Natural killer cell treated with Interleukin-12 subunit alpha and Interleukin-12 subunit beta and Interleukin-15 and Interleukin-18, amount 100 ng/mL, for 72 hours (primary cell): Measurements from ENCODE around the gene NEDD4L. TPM values are rescaled to one million over a fixed set of nuclear protein-coding genes. Genes with fewer than 3 reads are reported as not detected.
A peak's percentile ranks its signal among the peaks of the same experiment; 100 is the strongest.
"Not testable (repeated sequence)": the region's sequence is repeated elsewhere in the genome, so short reads cannot be mapped to it uniquely, and the experiment has no call there.

Experiments
- ATAC-seq, 2 donors: fragments of 150-1000 bp; cut with Tn5 transposase in 1 of 2; sonication (Bioruptor Pico), chemical (Tn5 transposase) in 1 of 2; 2 replicates each; pipeline ENCODE4 v1.10.0; 2021
- DNase-seq: peaks from one replicate; pipeline ENCODE4 v3.0.0; 2022; ENCODE audit warnings: low spot score
- H3K27ac Mint-ChIP-seq, 2 donors: 1 replicate in 1 of 2; 2 replicates in 1 of 2; pipeline ENCODE4 v1.8.0; 2022; ENCODE audit warnings: mixed read lengths in 2 of 2, mild to moderate bottlenecking in 1 of 2, moderate library complexity in 1 of 2
- H3K27me3 Mint-ChIP-seq, 2 donors: 1 replicate in 1 of 2; 2 replicates in 1 of 2; pipeline ENCODE4 v1.8.0; 2022; ENCODE audit warnings: mixed read lengths in 2 of 2
- H3K36me3 Mint-ChIP-seq: one replicate; pipeline ENCODE4 v1.8.0; 2022; ENCODE audit warnings: mixed read lengths
- H3K4me1 Mint-ChIP-seq, 2 donors: 1 replicate in 1 of 2; 2 replicates in 1 of 2; pipeline ENCODE4 v1.8.0; 2022; ENCODE audit warnings: low read depth in 2 of 2, mixed read lengths in 2 of 2, mild to moderate bottlenecking in 1 of 2
- H3K4me3 Mint-ChIP-seq: one replicate; pipeline ENCODE4 v1.8.0; 2022; ENCODE audit warnings: mixed read lengths
- H3K9me3 Mint-ChIP-seq: 2 replicates; pipeline ENCODE4 v1.8.0; 2022; ENCODE audit warnings: mixed read lengths
- total RNA-seq, 2 donors: library from RNA; stranded (reverse); gene quantifications; one replicate each; pipeline ENCODE4 v1.2.3, GENCODE V29; 2022

Gene NEDD4L
- total RNA-seq, 2 donors from 2014 or later = 8.6 to 16.5 TPM

DNA sequence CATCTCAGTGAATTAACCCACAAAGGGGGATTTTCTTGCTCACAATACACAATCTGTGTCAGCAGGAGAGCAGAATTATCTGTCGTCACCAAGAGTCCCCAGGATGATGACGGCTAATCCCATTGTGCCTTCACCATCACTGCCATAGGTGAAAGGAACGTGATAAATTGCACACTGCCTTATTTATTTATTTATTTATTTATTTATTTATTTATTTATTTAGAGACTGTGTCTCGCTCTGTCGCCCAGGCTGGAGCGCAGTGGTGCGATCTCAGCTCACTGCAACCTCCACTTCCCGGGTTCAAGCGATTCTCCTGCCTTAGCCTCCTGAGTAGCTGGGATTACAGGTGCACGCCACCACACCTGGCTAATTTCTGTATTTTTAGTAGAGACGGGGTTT is 238.8 kb downstream of the NEDD4L start:
- not testable (repeated sequence) for ATAC-seq, H3K9me3 Mint-ChIP-seq, H3K36me3 Mint-ChIP-seq, H3K27ac Mint-ChIP-seq, H3K4me1 Mint-ChIP-seq, H3K4me3 Mint-ChIP-seq, H3K27me3 Mint-ChIP-seq, DNase-seq

DNA sequence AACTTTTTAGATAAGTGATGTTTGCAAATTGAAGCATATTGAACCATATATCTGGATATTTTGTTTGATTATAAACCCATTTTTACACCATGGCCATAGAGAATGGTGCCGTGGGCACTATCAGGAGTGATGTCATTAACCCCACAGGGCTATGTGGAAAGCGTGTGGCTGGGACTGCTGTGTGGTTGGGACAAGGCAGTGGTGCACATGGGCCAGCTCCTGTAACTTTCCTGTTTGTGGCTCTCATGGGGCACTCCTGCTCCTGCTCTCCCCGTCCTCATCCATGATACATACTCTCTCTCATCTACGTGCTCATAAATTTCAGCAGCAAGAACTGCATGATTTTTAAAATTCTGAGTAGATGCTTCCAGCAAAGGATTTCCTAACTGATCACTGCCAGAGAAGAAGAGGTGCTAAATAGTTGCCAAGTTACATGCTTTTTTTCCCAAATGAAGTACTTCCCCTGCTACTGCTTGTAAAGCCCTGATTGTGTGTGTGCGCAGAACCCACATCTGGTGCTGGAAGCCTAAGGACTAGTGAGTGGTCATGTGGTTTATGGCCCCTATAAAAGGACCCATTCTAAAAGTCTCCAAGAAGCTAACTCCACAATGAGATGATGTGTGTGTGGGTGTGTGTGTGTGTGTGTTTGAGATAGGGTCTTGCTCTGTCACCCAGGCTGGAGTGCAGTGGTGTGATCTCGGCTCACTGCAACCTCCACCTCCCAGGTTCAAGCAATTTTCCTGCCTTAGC is 240.8 kb downstream of the NEDD4L start:
- Mint-ChIP-seq H3K4me3 (no peak overlapping the region), H3K27ac (no peak overlapping the region), H3K4me1 (no peaks in the 10 kb centered on the region), H3K36me3 (no peaks in the 10 kb centered on the region), H3K9me3 (no peaks in the 10 kb centered on the region), H3K27me3 (peaks cover 3 to 4% of the 10 kb centered on the region in 2 donors)
- DNase-seq (no peak), ATAC-seq (no peak)

DNA sequence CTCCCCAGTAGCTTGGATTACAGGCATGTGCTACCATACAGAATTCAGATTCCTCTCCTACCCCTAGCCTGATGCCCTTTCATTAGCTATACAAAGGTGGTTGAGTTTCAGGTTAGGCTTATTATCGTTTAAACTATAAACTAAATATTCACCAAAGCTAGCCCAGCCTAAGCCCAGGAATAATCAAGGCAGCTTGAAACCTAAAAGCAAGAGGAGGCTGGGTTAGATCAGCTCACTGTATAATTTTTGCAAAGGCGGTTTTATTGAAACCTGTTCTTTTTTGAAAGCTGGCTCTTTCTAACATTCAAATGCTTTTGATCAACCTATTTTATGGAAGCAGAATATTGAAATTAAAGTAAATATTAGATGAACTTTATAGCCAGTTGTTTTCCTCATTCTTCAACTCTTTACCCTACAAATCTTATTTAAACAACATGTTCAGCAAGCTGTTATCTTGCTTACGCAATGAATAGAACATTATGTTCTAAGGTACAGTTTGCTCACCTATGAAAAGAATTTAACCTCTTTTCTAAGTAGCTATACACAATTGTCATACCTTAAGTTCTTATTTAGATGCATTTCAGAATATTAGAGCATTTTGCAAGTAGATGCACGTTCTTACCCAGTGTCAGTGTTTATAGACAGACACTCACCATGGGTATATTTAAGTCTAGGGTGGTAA is 241.6 kb downstream of the NEDD4L start:
- Mint-ChIP-seq H3K4me3 (no peak overlapping the region), H3K36me3 (no peaks in the 10 kb centered on the region), H3K27ac (no peak overlapping the region), H3K27me3 (peaks cover 3 to 4% of the 10 kb centered on the region in 2 donors), H3K4me1 (no peaks in the 10 kb centered on the region), H3K9me3 (no peaks in the 10 kb centered on the region)
- DNase-seq = no peak
- no peak for ATAC-seq

DNA sequence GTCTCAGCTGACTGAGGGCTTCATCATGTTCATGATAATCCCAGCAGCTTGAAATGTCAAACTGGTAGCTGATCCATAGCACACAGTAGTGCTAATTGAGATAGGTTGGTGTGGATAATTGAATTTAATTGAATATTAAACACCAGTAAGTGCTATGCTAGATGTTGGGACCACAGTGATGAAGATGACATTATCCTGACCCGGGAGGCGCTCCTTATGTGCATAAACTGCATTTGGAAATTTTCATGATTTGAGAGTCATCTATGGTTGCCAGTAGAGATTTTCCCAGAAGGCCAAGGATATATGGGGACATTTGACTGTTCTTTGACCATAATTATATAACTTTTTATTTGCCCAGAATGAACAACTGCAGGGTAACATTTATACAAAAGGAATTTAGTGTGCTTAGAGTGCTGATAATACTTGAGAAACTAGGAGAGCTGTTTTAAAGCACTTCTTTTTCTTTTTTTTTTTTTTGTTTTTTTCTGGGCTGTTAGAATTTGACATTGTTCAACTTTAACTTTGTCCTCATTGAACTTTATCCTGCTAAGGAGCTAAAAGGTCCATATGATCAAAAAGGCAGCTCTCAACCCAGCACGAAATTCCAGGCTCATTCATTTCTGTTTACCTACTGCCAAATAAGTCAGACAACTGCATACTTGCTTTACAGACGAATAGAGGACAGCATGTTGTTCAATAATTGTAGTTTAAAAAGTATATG is 242.8 kb downstream of the NEDD4L start:
- Mint-ChIP-seq H3K9me3 (no peaks in the 10 kb centered on the region), H3K27ac (no peak overlapping the region), H3K4me1 (no peaks in the 10 kb centered on the region), H3K36me3 (no peaks in the 10 kb centered on the region), H3K27me3 (peaks cover 3 to 4% of the 10 kb centered on the region in 2 donors), H3K4me3 (no peak overlapping the region)
- no peak for ATAC-seq
- DNase-seq = no peak

DNA sequence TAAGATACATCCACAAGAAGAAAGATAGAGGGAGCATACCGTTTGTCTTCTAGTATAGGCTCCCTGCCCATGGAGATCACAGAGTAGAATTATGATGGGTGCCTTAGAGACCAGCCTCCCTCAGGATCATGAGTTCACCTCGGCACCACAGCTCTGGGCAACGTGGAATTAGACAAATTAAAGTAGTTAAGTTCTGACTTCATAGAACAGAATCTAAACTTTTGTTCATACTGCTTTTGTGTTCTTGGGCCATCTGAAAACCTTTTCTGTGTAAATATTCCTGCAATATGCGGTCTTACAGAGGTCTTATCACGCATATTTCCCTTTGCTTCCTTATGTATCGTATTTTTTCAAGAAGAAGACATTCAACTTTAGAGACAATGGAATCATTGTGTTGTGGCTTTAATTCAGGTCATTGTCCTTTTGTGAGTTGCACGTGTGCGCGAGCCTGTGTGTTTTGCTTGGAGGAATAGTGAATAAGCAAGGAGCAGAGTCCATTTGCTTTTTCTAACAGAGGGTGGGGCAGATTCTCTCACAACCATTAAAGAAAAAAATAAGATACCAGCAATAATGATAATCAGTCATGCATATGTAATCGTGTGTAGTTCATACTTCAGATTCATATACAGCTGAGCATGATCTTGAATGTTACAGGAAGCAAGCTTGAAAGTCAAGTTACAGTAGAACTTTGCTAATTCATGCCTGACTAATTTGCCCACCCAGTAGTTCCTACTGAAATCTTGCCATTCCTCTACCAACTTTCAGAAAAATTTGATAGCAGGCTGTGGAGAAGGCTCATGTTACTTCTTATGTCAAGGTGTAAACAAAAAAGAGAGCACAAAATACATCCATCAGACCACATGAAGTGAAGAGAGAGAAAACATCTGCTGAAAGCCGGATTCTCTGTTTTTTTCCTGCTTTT is 243.6 kb downstream of the NEDD4L start:
- no peak overlapping the region for H3K4me3 Mint-ChIP-seq
- no peaks in the 10 kb centered on the region for H3K36me3 Mint-ChIP-seq
- ATAC-seq (no peak), DNase-seq (no peak)
- no peaks in the 10 kb centered on the region for H3K4me1 Mint-ChIP-seq
- no peak overlapping the region for H3K27ac Mint-ChIP-seq
- H3K27me3 Mint-ChIP-seq = peaks cover 4 to 7% of the 10 kb centered on the region in 2 donors
- H3K9me3 Mint-ChIP-seq = no peaks in the 10 kb centered on the region

DNA sequence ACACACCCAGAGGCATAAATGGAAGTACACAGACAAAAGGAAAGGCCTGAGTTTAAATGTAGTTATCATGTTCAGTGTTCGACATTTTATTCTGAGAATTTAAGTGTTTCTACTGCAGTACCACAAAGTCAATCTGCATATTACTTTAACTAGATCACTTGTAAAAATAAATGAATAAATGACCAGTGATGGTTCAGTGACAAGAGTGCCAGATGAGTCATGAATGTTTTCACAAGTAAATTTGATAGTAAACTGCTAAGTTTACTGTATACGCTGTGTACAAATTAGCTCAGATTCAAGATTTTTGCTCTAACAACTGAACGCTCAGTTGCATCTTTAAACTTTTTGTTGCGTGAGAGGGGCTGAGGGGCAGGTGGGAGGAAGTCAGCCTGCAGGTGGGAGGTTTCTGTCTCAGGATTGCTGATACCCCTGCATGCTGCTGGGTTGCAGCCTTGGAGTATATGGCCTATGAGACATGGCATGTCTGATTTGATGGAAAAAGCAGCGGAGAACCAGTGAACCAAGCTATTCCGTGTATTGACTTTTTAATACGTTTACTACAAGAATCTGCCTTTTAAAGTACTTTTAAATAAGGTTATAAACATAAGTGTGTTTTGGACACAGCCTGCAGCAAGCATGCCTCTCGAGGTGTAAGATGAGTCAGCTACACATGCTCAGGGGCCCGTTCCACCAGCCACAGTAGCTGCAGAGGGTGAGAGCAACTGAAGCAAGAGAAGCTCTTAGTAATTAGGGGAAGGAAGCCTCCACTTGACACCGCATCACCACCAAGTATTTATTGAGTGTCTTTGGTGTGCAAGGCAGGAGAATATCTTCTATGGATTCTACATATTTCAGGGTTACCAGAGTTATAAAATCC is 245.1 kb downstream of the NEDD4L start:
- DNase-seq = no peak
- no peaks in the 10 kb centered on the region for H3K36me3 Mint-ChIP-seq
- no peak for ATAC-seq
- no peak overlapping the region for H3K4me3 Mint-ChIP-seq
- peaks cover 4 to 7% of the 10 kb centered on the region in 2 donors for H3K27me3 Mint-ChIP-seq
- no peak overlapping the region for H3K27ac Mint-ChIP-seq
- no peaks in the 10 kb centered on the region for H3K9me3 Mint-ChIP-seq
- H3K4me1 Mint-ChIP-seq = no peaks in the 10 kb centered on the region

DNA sequence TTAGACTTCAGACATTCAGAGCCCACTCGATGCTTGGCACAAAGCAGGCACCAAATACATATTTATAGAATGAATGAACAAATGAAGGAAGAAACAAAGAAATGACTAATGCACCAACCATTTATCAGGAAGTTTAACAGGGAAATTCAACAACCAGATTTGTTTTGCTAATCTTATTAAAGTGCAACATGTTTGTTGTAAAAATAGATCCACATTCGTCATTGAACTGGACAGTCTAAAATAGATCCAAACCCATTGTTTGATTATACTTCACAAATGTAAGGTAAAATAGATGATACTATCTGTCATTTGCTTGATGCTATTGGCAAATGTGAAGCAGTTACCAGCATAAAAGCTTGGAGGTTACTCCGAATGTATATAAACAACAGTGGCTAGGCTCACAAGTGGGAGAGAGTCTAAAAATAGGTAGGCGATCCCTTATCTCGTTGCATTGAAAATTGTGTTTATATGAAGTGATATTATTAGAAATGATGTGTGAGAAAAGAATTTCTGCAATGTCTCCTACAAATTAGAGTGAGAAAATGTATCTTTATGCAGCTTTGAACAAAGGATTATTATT is 246.2 kb downstream of the NEDD4L start:
- Mint-ChIP-seq H3K27me3 (peaks cover 0 to 4% of the 10 kb centered on the region in 2 donors), H3K9me3 (no peaks in the 10 kb centered on the region), H3K27ac (no peak overlapping the region), H3K4me3 (no peak overlapping the region), H3K36me3 (no peaks in the 10 kb centered on the region), H3K4me1 (no peaks in the 10 kb centered on the region)
- no peak for DNase-seq
- ATAC-seq = no peak

DNA sequence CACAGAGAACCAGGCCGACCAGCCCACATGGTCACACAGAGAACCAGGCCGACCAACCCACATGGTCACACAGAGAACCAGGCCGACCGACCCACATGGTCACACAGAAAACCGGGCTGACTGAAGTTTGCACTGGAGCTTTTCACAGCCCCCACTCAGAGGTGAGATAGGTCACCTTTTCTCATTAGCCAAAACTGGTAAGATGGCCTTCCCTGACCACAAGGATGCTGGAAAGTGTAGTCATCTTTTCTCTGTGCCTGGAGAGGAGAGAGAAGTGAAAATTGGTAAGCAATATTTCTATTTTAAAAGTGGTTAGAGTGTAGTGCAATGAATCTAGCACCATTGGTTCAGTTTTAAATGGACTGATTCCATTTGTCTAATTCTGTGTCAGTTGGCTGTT is 247.1 kb downstream of the NEDD4L start:
- no peak overlapping the region for H3K27ac Mint-ChIP-seq
- ATAC-seq = no peak
- no peaks in the 10 kb centered on the region for H3K36me3 Mint-ChIP-seq
- peaks cover 0 to 4% of the 10 kb centered on the region in 2 donors for H3K27me3 Mint-ChIP-seq
- DNase-seq = no peak
- no peaks in the 10 kb centered on the region for H3K4me1 Mint-ChIP-seq
- H3K9me3 Mint-ChIP-seq = no peaks in the 10 kb centered on the region
- H3K4me3 Mint-ChIP-seq = no peak overlapping the region

DNA sequence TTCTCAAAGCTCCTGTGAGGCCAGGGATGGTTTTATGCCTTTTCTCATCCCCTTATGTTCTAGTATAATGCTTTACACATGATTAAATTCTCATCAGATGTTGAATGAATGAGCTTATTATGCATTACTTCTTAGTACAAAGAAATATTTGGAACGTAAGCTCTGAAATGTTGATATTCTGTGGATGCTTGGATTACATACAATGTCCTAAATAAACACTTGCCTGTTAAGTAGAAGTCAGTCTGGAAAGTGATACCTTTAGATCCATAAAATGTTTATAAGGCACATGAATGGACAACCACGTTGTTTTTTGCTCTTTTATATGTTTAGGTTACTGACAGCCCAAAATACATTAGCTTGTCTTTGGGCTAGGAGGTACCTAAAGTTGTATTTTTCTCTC is 248.6 kb downstream of the NEDD4L start:
- H3K36me3 Mint-ChIP-seq = no peaks in the 10 kb centered on the region
- no peaks in the 10 kb centered on the region for H3K9me3 Mint-ChIP-seq
- DNase-seq (no peak), ATAC-seq (no peak)
- H3K27ac Mint-ChIP-seq = no peak overlapping the region
- peaks cover 0 to 6% of the 10 kb centered on the region in 2 donors for H3K27me3 Mint-ChIP-seq
- no peaks in the 10 kb centered on the region for H3K4me1 Mint-ChIP-seq
- no peak overlapping the region for H3K4me3 Mint-ChIP-seq

DNA sequence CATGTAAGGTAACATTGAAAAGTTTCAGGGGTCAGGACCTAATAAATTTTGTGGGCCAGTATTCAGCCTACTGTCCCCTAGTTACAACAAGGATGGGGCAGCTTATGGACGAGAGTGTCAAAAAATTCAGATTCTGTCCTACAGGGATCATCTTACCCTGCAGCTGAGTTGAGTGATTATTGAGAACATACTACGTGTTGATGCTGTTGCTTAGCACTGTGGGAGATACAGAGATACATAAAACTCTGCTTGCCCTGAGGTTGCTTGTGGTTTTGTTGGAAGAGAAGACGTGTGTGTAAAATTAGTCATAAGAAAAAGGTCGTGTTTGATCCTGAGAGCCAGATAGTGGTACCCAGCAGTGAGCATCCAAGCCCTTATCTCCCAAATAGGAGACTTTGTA is 253.2 kb downstream of the NEDD4L start:
- no peak for DNase-seq
- no peak overlapping the region for H3K4me3 Mint-ChIP-seq
- H3K27me3 Mint-ChIP-seq = peaks cover 0 to 8% of the 10 kb centered on the region in 2 donors

DNA sequence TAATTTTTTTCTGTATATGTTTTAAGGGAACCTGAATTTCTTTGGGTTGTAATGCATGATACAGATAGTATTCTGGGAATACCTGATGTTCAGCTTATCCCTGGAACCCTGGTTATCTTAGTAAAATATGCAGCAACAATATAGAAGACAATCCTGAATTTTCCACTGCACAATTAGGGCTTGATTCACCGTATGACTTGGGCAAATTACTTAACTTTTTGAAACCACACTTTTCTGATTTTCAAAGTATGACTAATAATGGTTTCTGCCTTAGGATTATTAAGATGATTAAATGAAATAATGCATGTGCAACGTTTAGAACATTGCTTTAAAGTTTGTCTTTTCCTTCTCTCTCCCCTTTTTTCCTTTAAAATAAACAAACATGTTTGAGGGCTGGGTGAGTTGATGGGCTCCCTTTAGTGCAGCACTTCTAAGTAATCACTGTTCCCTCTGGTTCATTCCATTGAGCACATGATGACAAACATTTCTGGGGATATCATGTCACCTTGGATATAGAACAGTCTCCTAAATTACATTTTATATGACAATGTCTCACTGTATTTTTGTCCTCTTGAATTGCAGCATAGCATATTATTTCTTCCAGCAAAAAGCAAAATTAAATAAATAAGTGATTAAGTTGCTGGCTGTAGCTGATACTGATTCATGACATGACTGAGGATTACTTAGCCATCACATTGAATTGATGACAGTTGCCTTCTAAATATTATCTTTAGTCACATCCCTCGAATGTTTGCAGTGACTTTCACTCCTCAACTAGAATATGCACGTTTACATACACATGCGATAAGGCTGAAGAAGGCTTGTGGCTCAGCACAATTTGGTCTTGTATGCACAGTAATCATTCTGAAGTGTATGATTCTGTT is 254.5 kb downstream of the NEDD4L start:
- H3K4me3 Mint-ChIP-seq = no peak overlapping the region

More for the DNA sequence above, 253.2 kb downstream of the NEDD4L start:
- Mint-ChIP-seq H3K36me3 (no peaks in the 10 kb centered on the region), H3K9me3 (no peaks in the 10 kb centered on the region), H3K4me1 (no peaks in the 10 kb centered on the region), H3K27ac (no peak overlapping the region)
- ATAC-seq = peak in 1 of 2 donors; percentile 27

DNA sequence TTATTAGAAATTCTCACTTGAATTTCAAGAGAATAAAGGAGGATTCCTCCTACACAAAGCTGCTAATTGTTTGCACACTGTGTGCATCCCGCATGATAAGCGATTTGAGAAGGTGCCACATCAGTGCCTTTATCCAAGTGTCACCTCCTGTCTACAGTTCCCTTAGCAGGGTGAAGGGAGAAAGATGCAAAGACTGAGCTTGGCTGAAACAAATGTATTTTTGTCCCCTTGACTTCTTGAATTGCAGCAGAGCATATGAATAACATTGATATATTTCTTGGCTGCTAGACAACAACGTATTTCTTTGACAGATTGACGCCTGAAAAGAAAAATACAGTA is 255.1 kb downstream of the NEDD4L start:
- Mint-ChIP-seq H3K4me3 (no peak overlapping the region), H3K27ac (no peak overlapping the region)
- no peak for ATAC-seq

More for the DNA sequence above, 254.5 kb downstream of the NEDD4L start:
- no peaks in the 10 kb centered on the region for H3K36me3 Mint-ChIP-seq
- peaks cover 5 to 8% of the 10 kb centered on the region in 2 donors for H3K27me3 Mint-ChIP-seq
- peaks cover 4% of the 10 kb centered on the region in 2 donors for H3K4me1 Mint-ChIP-seq
- DNase-seq = no peak
- ATAC-seq = no peak
- no peak overlapping the region for H3K27ac Mint-ChIP-seq
- no peaks in the 10 kb centered on the region for H3K9me3 Mint-ChIP-seq

More for the DNA sequence above, 255.1 kb downstream of the NEDD4L start:
- Mint-ChIP-seq H3K36me3 (no peaks in the 10 kb centered on the region), H3K27me3 (peaks cover 8 to 11% of the 10 kb centered on the region in 2 donors), H3K4me1 (peaks cover 5 to 6% of the 10 kb centered on the region in 2 donors), H3K9me3 (no peaks in the 10 kb centered on the region)
- DNase-seq = no peak
